ENCODE measurements around the gene LARP4B. TPM values are rescaled to one million over a fixed set of nuclear protein-coding genes. Genes with fewer than 3 reads are reported as not detected.

Gene LARP4B
- total RNA-seq, 5 donors from 2014 or later (not counting 1 experiment from before 2014, with no cell fraction given), result 77.2 to 108 (median 94.0) TPM

DNA sequence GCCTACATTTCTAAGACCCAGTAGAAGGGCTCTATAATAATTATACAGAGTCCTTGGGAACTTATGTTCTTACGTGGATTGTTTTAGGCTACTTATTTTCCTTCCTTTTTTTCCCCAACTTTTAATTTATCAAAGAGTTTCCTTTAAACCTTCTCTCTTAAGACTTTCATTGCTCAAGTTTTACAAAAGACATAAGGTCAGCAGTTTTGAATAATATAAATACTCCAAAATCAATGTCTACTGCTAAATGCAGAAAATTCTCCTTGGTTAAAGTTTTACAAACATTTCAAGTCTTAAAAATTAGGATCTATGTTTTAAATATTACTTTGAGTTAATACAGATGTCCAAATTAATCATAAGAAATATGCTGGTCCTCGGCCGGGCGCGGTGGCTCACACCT is 97.0 kb downstream of the LARP4B start:
- Mint-ChIP-seq H3K4me1 (peaks cover 8 to 18% (median 9%) of the 10 kb centered on the region in 3 donors), H3K36me3 (peaks cover 72% of the 10 kb centered on the region), H3K27ac (no peak overlapping the region), H3K4me3 (no peak overlapping the region), H3K9me3 (no peaks in the 10 kb centered on the region), H3K27me3 (no peaks in the 10 kb centered on the region)
- no peaks in the 10 kb centered on the region for H3K9me3 ChIP-seq
- no peak overlapping the region for H3K4me3 ChIP-seq (ENCODE audit: control insufficient read depth in 1 of 2, extremely low read depth in 1 of 2, low read length in 1 of 2)
- H3K27me3 ChIP-seq (replicated peaks in 1 of 2; ENCODE audit: control insufficient read depth in 2 of 2, extremely low read depth in 1 of 2, insufficient read depth in 2 of 2, low read length in 1 of 2), result no peaks in the 10 kb centered on the region
- H3K27ac ChIP-seq (ENCODE audit: low read length), result no peak overlapping the region
- ChIA-PET POLR2A (no interaction called here), CTCF (no interaction called here)
- H3K36me3 ChIP-seq (ENCODE audit: control insufficient read depth in 2 of 2, extremely low read depth in 1 of 2, insufficient read depth in 1 of 2, low read length in 1 of 2), result peaks cover 9 to 50% of the 10 kb centered on the region in 2 donors
- DNase-seq, result no peak
- no peak for ATAC-seq (replicated peaks in 1 of 4)
- no peaks in the 10 kb centered on the region for H3K4me1 ChIP-seq (ENCODE audit: control insufficient read depth in 1 of 2, extremely low read depth in 1 of 2, insufficient read depth in 2 of 2, low read length in 2 of 2)
- no CpG with 5 or more reads among the region's 5 CpGs for WGBS (ENCODE audit: insufficient coverage)

DNA sequence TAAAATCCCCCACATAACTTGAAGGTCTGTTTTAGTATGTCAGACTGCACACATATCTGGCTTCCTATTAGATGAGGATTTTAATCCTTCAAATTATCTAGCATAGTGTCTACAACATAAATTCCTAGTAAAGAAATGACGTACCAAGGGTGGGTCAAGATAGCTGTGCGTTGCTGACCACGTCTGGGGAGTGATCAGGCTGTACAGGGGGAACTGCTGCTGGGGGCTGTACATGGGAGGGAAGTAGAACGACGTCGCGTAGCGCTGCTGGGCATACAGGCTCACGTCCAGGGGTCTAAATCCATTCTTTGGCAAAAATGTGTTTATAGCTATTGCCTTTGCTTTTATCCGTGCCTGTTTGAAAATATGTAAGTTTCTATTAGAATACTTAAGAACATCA is 102.3 kb downstream of the LARP4B start:
- no peak overlapping the region for H3K4me3 Mint-ChIP-seq
- no peaks in the 10 kb centered on the region for H3K4me1 ChIP-seq (ENCODE audit: control insufficient read depth in 1 of 2, extremely low read depth in 1 of 2, insufficient read depth in 2 of 2, low read length in 2 of 2)
- ChIA-PET CTCF (no interaction called here), POLR2A (no interaction called here)
- H3K9me3 ChIP-seq, result no peaks in the 10 kb centered on the region
- H3K4me3 ChIP-seq (ENCODE audit: control insufficient read depth in 1 of 2, extremely low read depth in 1 of 2, low read length in 1 of 2), result no peak overlapping the region
- peaks cover 71% of the 10 kb centered on the region for H3K36me3 Mint-ChIP-seq
- no peak for DNase-seq
- H3K36me3 ChIP-seq (ENCODE audit: control insufficient read depth in 2 of 2, extremely low read depth in 1 of 2, insufficient read depth in 1 of 2, low read length in 1 of 2), result peaks cover 11 to 74% of the 10 kb centered on the region in 2 donors
- no peaks in the 10 kb centered on the region for H3K27me3 ChIP-seq (replicated peaks in 1 of 2; ENCODE audit: control insufficient read depth in 2 of 2, extremely low read depth in 1 of 2, insufficient read depth in 2 of 2, low read length in 1 of 2)
- peaks cover under 1 to 2% (median under 1%) of the 10 kb centered on the region in 3 donors for H3K4me1 Mint-ChIP-seq
- no peak for ATAC-seq (replicated peaks in 1 of 4)
- H3K27me3 Mint-ChIP-seq, result no peaks in the 10 kb centered on the region
- H3K27ac Mint-ChIP-seq, result no peak overlapping the region
- no peak overlapping the region for H3K27ac ChIP-seq (ENCODE audit: low read length)
- H3K9me3 Mint-ChIP-seq, result no peaks in the 10 kb centered on the region
- 98% methylated on average over 7 of the region's 10 CpGs for WGBS (ENCODE audit: insufficient coverage)

DNA sequence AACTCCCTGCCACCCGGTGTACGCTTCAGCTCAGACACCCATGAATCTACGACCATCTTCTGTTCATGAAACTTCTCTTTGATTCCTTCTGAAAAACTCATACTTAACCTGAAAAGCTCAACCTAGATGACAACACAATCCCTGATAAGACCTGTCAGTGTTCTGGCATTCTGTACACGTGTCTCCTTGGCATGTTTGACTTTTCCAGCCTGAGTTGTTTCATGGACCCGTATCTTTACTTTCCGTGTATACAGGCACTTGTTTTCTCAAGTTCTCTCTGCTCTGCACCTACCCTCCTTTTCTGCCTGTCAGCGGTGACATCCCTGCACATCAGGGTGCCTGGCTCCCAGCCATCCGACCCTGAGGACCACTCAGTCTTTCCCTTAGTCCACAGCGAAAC is 103.3 kb downstream of the LARP4B start:
- Histone ChIP-seq H3K4me3 (ENCODE audit: control insufficient read depth in 1 of 2, extremely low read depth in 1 of 2, low read length in 1 of 2) (no peak overlapping the region), H3K4me1 (ENCODE audit: control insufficient read depth in 1 of 2, extremely low read depth in 1 of 2, insufficient read depth in 2 of 2, low read length in 2 of 2) (peaks cover 0 to 10% of the 10 kb centered on the region in 2 experiments), H3K9me3 (no peaks in the 10 kb centered on the region), H3K27ac (ENCODE audit: low read length) (no peak overlapping the region), H3K27me3 (replicated peaks in 1 of 2; ENCODE audit: control insufficient read depth in 2 of 2, extremely low read depth in 1 of 2, insufficient read depth in 2 of 2, low read length in 1 of 2) (no peaks in the 10 kb centered on the region), H3K36me3 (ENCODE audit: control insufficient read depth in 2 of 2, extremely low read depth in 1 of 2, insufficient read depth in 1 of 2, low read length in 1 of 2) (peaks cover 11 to 78% of the 10 kb centered on the region in 2 donors)
- CTCF ChIA-PET, result no interaction called here
- Mint-ChIP-seq H3K9me3 (no peaks in the 10 kb centered on the region), H3K36me3 (peaks cover 72% of the 10 kb centered on the region), H3K27me3 (no peaks in the 10 kb centered on the region), H3K4me1 (peaks cover 11 to 12% (median 11%) of the 10 kb centered on the region in 3 donors), H3K4me3 (no peak overlapping the region), H3K27ac (no peak overlapping the region)
- DNase-seq (no peak), ATAC-seq (replicated peaks in 1 of 4) (no peak)
- POLR2A ChIA-PET, result no interaction called here
- WGBS (ENCODE audit: insufficient coverage), result 97% methylated on average over 8 of the region's 9 CpGs

GRCh38 chr10:824946-825345 is 106.6 kb downstream of the LARP4B start:
- no CpG with 5 or more reads among the region's 7 CpGs for WGBS (ENCODE audit: insufficient coverage)
- Histone ChIP-seq H3K4me1 (ENCODE audit: control insufficient read depth in 1 of 2, extremely low read depth in 1 of 2, insufficient read depth in 2 of 2, low read length in 2 of 2) (peaks cover 0 to 23% of the 10 kb centered on the region in 2 experiments), H3K27me3 (replicated peaks in 1 of 2; ENCODE audit: control insufficient read depth in 2 of 2, extremely low read depth in 1 of 2, insufficient read depth in 2 of 2, low read length in 1 of 2) (no peaks in the 10 kb centered on the region), H3K36me3 (ENCODE audit: control insufficient read depth in 2 of 2, extremely low read depth in 1 of 2, insufficient read depth in 1 of 2, low read length in 1 of 2) (peaks cover 19 to 89% of the 10 kb centered on the region in 2 donors), H3K27ac (ENCODE audit: low read length) (no peak overlapping the region), H3K4me3 (ENCODE audit: control insufficient read depth in 1 of 2, extremely low read depth in 1 of 2, low read length in 1 of 2) (no peak overlapping the region), H3K9me3 (no peaks in the 10 kb centered on the region)
- Mint-ChIP-seq H3K27ac (no peak overlapping the region), H3K36me3 (peaks cover 68% of the 10 kb centered on the region), H3K4me3 (no peak overlapping the region), H3K9me3 (no peaks in the 10 kb centered on the region), H3K4me1 (peaks cover 19 to 24% (median 21%) of the 10 kb centered on the region in 3 donors), H3K27me3 (no peaks in the 10 kb centered on the region)
- ATAC-seq (replicated peaks in 1 of 4) (no peak), DNase-seq (no peak)
- POLR2A ChIA-PET, result no interaction called here
- CTCF ChIA-PET, result no interaction called here

GRCh38 chr10:824497-824896 is 107.0 kb downstream of the LARP4B start:
- H3K27me3 Mint-ChIP-seq, result no peaks in the 10 kb centered on the region
- DNase-seq (no peak), ATAC-seq (replicated peaks in 1 of 4) (no peak)
- H3K27ac ChIP-seq (ENCODE audit: low read length), result no peak overlapping the region
- ChIA-PET POLR2A (no interaction called here), CTCF (no interaction called here)
- peaks cover 67% of the 10 kb centered on the region for H3K36me3 Mint-ChIP-seq
- no peaks in the 10 kb centered on the region for H3K9me3 ChIP-seq
- peaks cover 0 to 23% of the 10 kb centered on the region in 2 experiments for H3K4me1 ChIP-seq (ENCODE audit: control insufficient read depth in 1 of 2, extremely low read depth in 1 of 2, insufficient read depth in 2 of 2, low read length in 2 of 2)
- H3K4me3 ChIP-seq (ENCODE audit: control insufficient read depth in 1 of 2, extremely low read depth in 1 of 2, low read length in 1 of 2), result no peak overlapping the region
- H3K9me3 Mint-ChIP-seq, result no peaks in the 10 kb centered on the region
- no peak overlapping the region for H3K4me3 Mint-ChIP-seq
- WGBS (ENCODE audit: insufficient coverage), result 100% methylated on average over 3 of the region's 4 CpGs
- peaks cover 21 to 89% of the 10 kb centered on the region in 2 donors for H3K36me3 ChIP-seq (ENCODE audit: control insufficient read depth in 2 of 2, extremely low read depth in 1 of 2, insufficient read depth in 1 of 2, low read length in 1 of 2)
- H3K4me1 Mint-ChIP-seq, result peaks cover 19 to 24% (median 21%) of the 10 kb centered on the region in 3 donors
- H3K27ac Mint-ChIP-seq, result no peak overlapping the region
- no peaks in the 10 kb centered on the region for H3K27me3 ChIP-seq (replicated peaks in 1 of 2; ENCODE audit: control insufficient read depth in 2 of 2, extremely low read depth in 1 of 2, insufficient read depth in 2 of 2, low read length in 1 of 2)

- DNase-seq (no peak), ATAC-seq (replicated peaks in 1 of 4) (no peak)
- peak overlapping the region in 1 of 2 donors; percentile 59 for H3K27ac Mint-ChIP-seq
- peaks cover 20 to 88% of the 10 kb centered on the region in 2 donors for H3K36me3 ChIP-seq (ENCODE audit: control insufficient read depth in 2 of 2, extremely low read depth in 1 of 2, insufficient read depth in 1 of 2, low read length in 1 of 2)
- WGBS (ENCODE audit: insufficient coverage), result 100% methylated on average over 1 of the region's 12 CpGs
- H3K27me3 Mint-ChIP-seq, result no peaks in the 10 kb centered on the region
- H3K4me1 ChIP-seq (ENCODE audit: control insufficient read depth in 1 of 2, extremely low read depth in 1 of 2, insufficient read depth in 2 of 2, low read length in 2 of 2), result peaks cover 0 to 23% of the 10 kb centered on the region in 2 experiments
- no peaks in the 10 kb centered on the region for H3K9me3 ChIP-seq
- H3K27ac ChIP-seq (ENCODE audit: low read length), result no peak overlapping the region
- no peaks in the 10 kb centered on the region for H3K9me3 Mint-ChIP-seq
- ChIA-PET POLR2A (no interaction called here), CTCF (no interaction called here)
- peaks cover 62% of the 10 kb centered on the region for H3K36me3 Mint-ChIP-seq
- H3K4me3 ChIP-seq (ENCODE audit: control insufficient read depth in 1 of 2, extremely low read depth in 1 of 2, low read length in 1 of 2), result no peak overlapping the region
- H3K27me3 ChIP-seq (replicated peaks in 1 of 2; ENCODE audit: control insufficient read depth in 2 of 2, extremely low read depth in 1 of 2, insufficient read depth in 2 of 2, low read length in 1 of 2), result no peaks in the 10 kb centered on the region
- peaks cover 19 to 24% (median 21%) of the 10 kb centered on the region in 3 donors for H3K4me1 Mint-ChIP-seq
- no peak overlapping the region for H3K4me3 Mint-ChIP-seq
These were observed 108.7 kb downstream of the LARP4B start for GRCh38 chr10:822661-823367.

Data from T-cell (primary cell).